Sigmoid colon (tissue), 7 donors: ENCODE results near the gene OR4S1. TPM values are rescaled to one million over a fixed set of nuclear protein-coding genes. Genes with fewer than 3 reads are reported as not detected.
"Not testable (repeated sequence)": the region's sequence is repeated elsewhere in the genome, so short reads cannot be mapped to it uniquely, and the experiment has no call there.

Experiments used
- DNase-seq: peaks from one replicate; pipeline ENCODE4 v3.0.0-alpha.2; 2019
- H3K27ac ChIP-seq, 4 donors: fragments of 200-600 bp; sonication (generic); one replicate each; pipeline ENCODE4 v1.5.1; 2016 to 2019; ENCODE audit warnings: mild to moderate bottlenecking in 1 of 4
- H3K27me3 ChIP-seq, 3 donors: fragments of 200-600 bp; sonication (generic); one replicate each; pipeline ENCODE4 v1.5.1; 2019; ENCODE audit warnings: mild to moderate bottlenecking in 1 of 3
- H3K36me3 ChIP-seq, 4 donors: fragments of 200-600 bp; sonication (generic); one replicate each; pipeline ENCODE4 v1.5.1; 2016 to 2019
- H3K4me1 ChIP-seq, 4 donors: fragments of 200-600 bp; sonication (generic); one replicate each; pipeline ENCODE4 v1.5.1; 2017 to 2019
- H3K4me3 ChIP-seq, 4 donors: fragments of 200-600 bp; sonication (generic); one replicate each; pipeline ENCODE4 v1.5.1; 2017 to 2019; ENCODE audit warnings: mild to moderate bottlenecking in 2 of 4, moderate library complexity in 1 of 4
- H3K9me3 ChIP-seq, 4 donors: fragments of 200-600 bp in 3 of 4; sonication (generic) in 3 of 4; one replicate each; pipeline versions ENCODE4 v1.5.1 to v1.6.1; 2013 to 2019
- EP300 ChIP-seq, 4 donors: sonication (generic); formaldehyde crosslinking; IDR thresholded peaks; one replicate each; pipeline ENCODE4 v1.6.1; 2017; ENCODE audit warnings: antibody characterized with exemption in 4 of 4
- POLR2A ChIP-seq, 2 donors: fragments of 450-650 bp; IDR thresholded peaks; one replicate each; pipeline ENCODE4 v1.6.1; 2016; ENCODE audit warnings: antibody characterized with exemption in 2 of 2, mild to moderate bottlenecking in 2 of 2, moderate library complexity in 2 of 2
- POLR2AphosphoS5 ChIP-seq, 4 donors: sonication (generic); formaldehyde crosslinking; IDR thresholded peaks; one replicate each; pipeline ENCODE4 v1.6.1; 2017; ENCODE audit warnings: antibody characterized with exemption in 4 of 4
- WGBS, 2 donors: extraction: QIAGEN DNeasy Blood & Tissue Kit; methylation state at CpG; one replicate each; pipeline ENCODE4 v1.1.7; 2013; 5-methylcytosine and 5-hydroxymethylcytosine counted together
- intact Hi-C: fragments of 100-400 bp; cut with DNase I; formaldehyde crosslinking; loops from one replicate; pipeline ENCODE4 v1.15.1; 2023
- polyA plus RNA-seq, 3 donors: library from polyadenylated mRNA; stranded (reverse); fragments of 200-250 nt; gene quantifications; one replicate each; pipeline ENCODE4 v1.2.3, GENCODE V29; 2013
- total RNA-seq, 4 donors: library from RNA; depleted of rRNA; stranded (reverse); fragments of >200 nt; gene quantifications; one replicate each; pipeline ENCODE4 v1.1.0, GENCODE V29; 2016
- TF ChIP-seq, protein P1 (sequence below), 4 experiments: fragments of 450-650 bp in 3 of 4; fragments of 200-600 bp in 1 of 4; IDR thresholded peaks; one replicate each; pipeline ENCODE4 v1.5.1; 2016 to 2019; ENCODE audit warnings: antibody characterized with exemption in 4 of 4, mild to moderate bottlenecking in 3 of 4, moderate library complexity in 2 of 4
- donor health status: healthy with polysubstance abuse.
- donor health status: Bipolar disorder and iron deficiency.
- donor health status: healthy.

OR4S1 gene
- total and polyA plus RNA-seq, 7 donors, result not detected

GRCh38 chr11:48307760-48308386, 1.9 kb downstream of the OR4S1 start:
- intact Hi-C loops, result no loop called here
- Histone ChIP-seq H3K4me3 (no peak overlapping the region), H3K4me1 (no peaks in the 10 kb centered on the region), H3K27me3 (no peaks in the 10 kb centered on the region), H3K27ac (no peak overlapping the region), H3K36me3 (no peaks in the 10 kb centered on the region), H3K9me3 (no peaks in the 10 kb centered on the region)
- TF ChIP-seq POLR2AphosphoS5 (IDR thresholded peaks at IDR 0.05) (no peak), EP300 (IDR thresholded peaks at IDR 0.05) (no peak), POLR2A (IDR thresholded peaks at IDR 0.05) (no peak)
- TF ChIP-seq, protein P1, sequence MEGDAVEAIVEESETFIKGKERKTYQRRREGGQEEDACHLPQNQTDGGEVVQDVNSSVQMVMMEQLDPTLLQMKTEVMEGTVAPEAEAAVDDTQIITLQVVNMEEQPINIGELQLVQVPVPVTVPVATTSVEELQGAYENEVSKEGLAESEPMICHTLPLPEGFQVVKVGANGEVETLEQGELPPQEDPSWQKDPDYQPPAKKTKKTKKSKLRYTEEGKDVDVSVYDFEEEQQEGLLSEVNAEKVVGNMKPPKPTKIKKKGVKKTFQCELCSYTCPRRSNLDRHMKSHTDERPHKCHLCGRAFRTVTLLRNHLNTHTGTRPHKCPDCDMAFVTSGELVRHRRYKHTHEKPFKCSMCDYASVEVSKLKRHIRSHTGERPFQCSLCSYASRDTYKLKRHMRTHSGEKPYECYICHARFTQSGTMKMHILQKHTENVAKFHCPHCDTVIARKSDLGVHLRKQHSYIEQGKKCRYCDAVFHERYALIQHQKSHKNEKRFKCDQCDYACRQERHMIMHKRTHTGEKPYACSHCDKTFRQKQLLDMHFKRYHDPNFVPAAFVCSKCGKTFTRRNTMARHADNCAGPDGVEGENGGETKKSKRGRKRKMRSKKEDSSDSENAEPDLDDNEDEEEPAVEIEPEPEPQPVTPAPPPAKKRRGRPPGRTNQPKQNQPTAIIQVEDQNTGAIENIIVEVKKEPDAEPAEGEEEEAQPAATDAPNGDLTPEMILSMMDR (IDR thresholded peaks at IDR 0.05), result peak in 3 of 4 experiments; percentile 31 to 58 (median 35)
- 20 to 23% methylated on average over 5 of the region's 5 CpGs for WGBS, 2 donors
- no peak for DNase-seq

DNA sequence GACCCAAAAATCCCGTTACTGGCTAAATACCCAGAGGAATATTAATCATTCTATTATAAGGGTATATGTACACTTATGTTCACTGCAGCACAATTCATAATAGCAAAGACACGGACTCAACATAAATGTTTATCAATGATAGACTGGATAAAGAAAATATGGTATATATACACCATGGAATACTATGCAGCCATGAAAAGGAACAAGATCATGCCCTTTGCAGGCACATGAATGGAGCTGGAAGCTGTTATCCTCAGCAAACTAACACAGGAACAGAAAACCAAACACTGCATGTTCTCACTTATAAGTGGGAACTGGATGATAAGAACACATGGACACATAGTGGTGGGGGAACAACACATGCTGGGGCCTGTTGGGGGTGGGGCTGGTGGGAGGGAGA, 7.6 kb downstream of the OR4S1 start:
- intact Hi-C loops, H3K4me3 ChIP-seq, DNase-seq, H3K27me3 ChIP-seq, H3K4me1 ChIP-seq, H3K27ac ChIP-seq, H3K36me3 ChIP-seq, H3K9me3 ChIP-seq: not testable (repeated sequence)
- 70 to 77% methylated on average over 2 of the region's 2 CpGs for WGBS, 2 donors

DNA sequence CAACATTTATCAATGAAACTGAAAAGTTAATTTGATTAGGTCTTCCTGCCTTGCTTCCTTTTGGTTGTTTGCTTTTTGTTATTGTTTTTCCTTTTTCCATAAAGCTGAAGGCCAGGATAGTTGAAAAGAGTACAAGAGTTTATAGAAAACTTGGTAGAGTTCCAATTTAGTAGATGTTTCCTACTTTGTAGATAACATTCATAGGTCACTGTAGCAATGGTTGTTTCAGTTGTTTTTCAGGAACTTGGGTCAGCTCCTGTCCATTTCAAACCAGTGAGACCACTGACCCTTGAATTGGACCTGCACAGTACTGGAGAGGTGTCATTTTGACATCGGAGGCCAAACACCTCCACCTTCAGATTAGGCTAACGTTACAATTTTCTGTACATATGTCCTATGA, 13.8 kb downstream of the OR4S1 start:
- intact Hi-C loops, DNase-seq, H3K4me1 ChIP-seq, H3K36me3 ChIP-seq, H3K9me3 ChIP-seq, H3K27ac ChIP-seq, H3K27me3 ChIP-seq, H3K4me3 ChIP-seq: not testable (repeated sequence)
- 79 to 82% methylated on average over 2 of the region's 2 CpGs for WGBS, 2 donors

DNA sequence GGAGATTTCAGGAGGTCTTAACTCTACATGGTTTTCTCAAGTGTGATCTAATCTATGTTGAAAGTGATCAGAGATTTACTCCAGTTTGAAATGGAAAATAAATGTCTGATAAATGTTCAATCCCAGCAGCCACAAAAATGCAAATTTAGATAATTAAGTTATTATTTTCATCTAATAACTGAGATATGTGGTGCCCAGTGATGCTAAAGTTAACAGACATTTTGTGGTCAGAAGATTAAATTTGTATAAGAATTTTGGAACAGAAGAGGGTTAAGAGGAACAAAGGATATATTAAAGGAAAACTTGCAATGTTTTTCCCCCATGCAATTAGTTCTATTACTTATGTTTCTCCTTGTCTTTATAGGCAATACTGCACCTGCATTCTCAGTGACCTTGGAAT, 18.6 kb downstream of the OR4S1 start, which contains the start of gene OR4C3:
Gene OR4C3, plus strand, starts transcription at position 301 of the 400 bp plus-strand sequence. CDS start 102 bp downstream, outside the sequence.
- intact Hi-C loops, H3K4me1 ChIP-seq, H3K27ac ChIP-seq, H3K27me3 ChIP-seq, H3K4me3 ChIP-seq, DNase-seq, H3K36me3 ChIP-seq, H3K9me3 ChIP-seq: not testable (repeated sequence)

DNA sequence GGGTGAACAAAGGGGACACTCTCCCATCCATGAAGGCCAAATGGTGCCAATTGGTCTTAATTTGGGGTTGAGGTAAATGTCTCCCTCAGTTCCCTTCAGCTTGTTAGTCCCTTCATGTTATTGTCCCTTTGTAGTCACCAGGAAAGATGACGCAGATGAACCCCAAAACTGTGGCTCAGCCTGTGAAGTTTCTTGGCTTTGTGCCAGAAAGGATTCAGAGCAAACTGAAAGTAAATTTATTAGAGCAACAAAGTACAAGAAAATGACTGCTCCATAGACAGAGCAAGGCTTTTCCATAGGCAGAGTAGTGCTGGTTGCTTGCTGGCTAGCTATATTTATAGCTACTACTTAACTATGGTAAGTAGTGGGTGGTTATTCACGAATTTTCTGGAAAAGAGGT, 35.4 kb downstream of the OR4S1 start:
- intact Hi-C loops, result no loop called here
- H3K27me3 ChIP-seq, result no peaks in the 10 kb centered on the region
- H3K4me1 ChIP-seq, result no peaks in the 10 kb centered on the region
- no peak overlapping the region for H3K27ac ChIP-seq
- H3K4me3 ChIP-seq, result no peak overlapping the region
- WGBS, 2 donors, result 41 to 52% methylated on average over 2 of the region's 2 CpGs
- peaks cover 0 to 2% (median 0%) of the 10 kb centered on the region in 4 donors for H3K9me3 ChIP-seq
- DNase-seq, result no peak
- TF ChIP-seq POLR2AphosphoS5 (IDR thresholded peaks at IDR 0.05) (no peak), POLR2A (IDR thresholded peaks at IDR 0.05) (no peak), EP300 (IDR thresholded peaks at IDR 0.05) (no peak)
- TF ChIP-seq, protein P1 (IDR thresholded peaks at IDR 0.05), result no peak
- no peaks in the 10 kb centered on the region for H3K36me3 ChIP-seq

DNA sequence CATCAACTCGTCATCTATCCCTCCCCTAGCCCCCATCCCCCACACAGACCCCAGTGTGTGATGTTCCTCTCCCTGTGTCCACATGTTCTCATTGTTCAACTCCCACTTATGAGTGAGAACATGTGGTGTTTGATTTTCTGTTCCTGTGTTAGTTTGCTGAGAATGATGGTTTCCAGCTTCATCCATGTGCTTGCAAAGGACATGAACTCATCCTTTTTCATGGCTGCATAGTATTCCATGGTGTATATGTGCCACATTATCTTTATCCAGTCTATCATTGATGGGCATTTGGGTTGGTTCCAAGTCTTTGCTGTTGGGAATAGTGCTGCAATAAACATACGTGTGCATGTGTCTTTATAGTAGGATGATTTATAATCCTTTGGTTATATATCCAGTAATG, 36.5 kb downstream of the OR4S1 start:
- intact Hi-C loops, H3K4me1 ChIP-seq, H3K27ac ChIP-seq, H3K4me3 ChIP-seq, H3K27me3 ChIP-seq, H3K9me3 ChIP-seq, DNase-seq, H3K36me3 ChIP-seq: not testable (repeated sequence)
- WGBS, 2 donors, result 43 to 54% methylated on average over 2 of the region's 2 CpGs

- DNase-seq, intact Hi-C loops, H3K9me3 ChIP-seq, H3K4me1 ChIP-seq, H3K4me3 ChIP-seq, H3K27ac ChIP-seq, H3K27me3 ChIP-seq, H3K36me3 ChIP-seq: not testable (repeated sequence)
- 70 to 74% methylated on average over 5 of the region's 5 CpGs for WGBS, 2 donors
Measured at GRCh38 chr11:48346286-48346685, 40.3 kb downstream of the OR4S1 start.
